Trophoblast cell (in vitro differentiated cells and primary cell): ENCODE data around the gene CSF2RB.

Experiments
- DNase-seq, 2 donors: peaks; one replicate each; pipeline ENCODE4 v3.0.0-alpha.2; 2016
- H2AFZ ChIP-seq: 2 replicates; pipeline ENCODE4 v1.6.1; 2013; ENCODE audit warnings: low read length, moderate library complexity, mild to moderate bottlenecking; ENCODE audit not compliant: insufficient read depth, poor library complexity
- H2AK5ac ChIP-seq: 2 replicates; pipeline ENCODE4 v1.6.1; 2013; ENCODE audit warnings: mild to moderate bottlenecking, low read length
- H2BK120ac ChIP-seq: 2 replicates; pipeline ENCODE4 v1.6.1; 2013; ENCODE audit warnings: low read length, mild to moderate bottlenecking, moderate library complexity; ENCODE audit not compliant: insufficient read depth, poor library complexity
- H2BK12ac ChIP-seq: 2 replicates; pipeline ENCODE4 v1.6.1; 2013; ENCODE audit warnings: mild to moderate bottlenecking, low read length, moderate library complexity
- H2BK5ac ChIP-seq: 2 replicates; pipeline ENCODE4 v1.6.1; 2013; ENCODE audit warnings: low read length, low read depth, moderate library complexity, mild to moderate bottlenecking; ENCODE audit not compliant: poor library complexity
- H3K14ac ChIP-seq: 2 replicates; pipeline ENCODE4 v1.6.1; 2013; ENCODE audit warnings: mild to moderate bottlenecking, low read length
- H3K18ac ChIP-seq: 2 replicates; pipeline ENCODE4 v1.6.1; 2013; ENCODE audit warnings: mild to moderate bottlenecking, low read length
- H3K23ac ChIP-seq: 2 replicates; pipeline ENCODE4 v1.6.1; 2013; ENCODE audit warnings: low read length
- H3K27ac ChIP-seq: 2 replicates; pipeline ENCODE4 v1.5.1; 2013; ENCODE audit warnings: low read depth, mild to moderate bottlenecking, inconsistent platforms, low read length, moderate library complexity
- H3K27me3 ChIP-seq: 2 replicates; pipeline ENCODE4 v1.6.1; 2013; ENCODE audit warnings: inconsistent platforms, mild to moderate bottlenecking, low read length, moderate library complexity; ENCODE audit not compliant: insufficient read depth
- H3K36me3 ChIP-seq, 2 experiments: 1 replicate in 1 of 2; 2 replicates in 1 of 2; pipeline ENCODE4 v1.6.1; 2013; ENCODE audit warnings: low read length in 2 of 2, mild to moderate bottlenecking in 2 of 2, moderate library complexity in 1 of 2; ENCODE audit not compliant: insufficient read depth in 2 of 2, control insufficient read depth in 1 of 2
- H3K4ac ChIP-seq: 2 replicates; pipeline ENCODE4 v1.6.1; 2013; ENCODE audit warnings: low read depth, mild to moderate bottlenecking, low read length, moderate library complexity
- H3K4me1 ChIP-seq, 2 experiments: 1 replicate in 1 of 2; 2 replicates in 1 of 2; pipeline ENCODE4 v1.6.1; 2013; ENCODE audit warnings: low read length in 2 of 2, mild to moderate bottlenecking in 2 of 2, moderate library complexity in 1 of 2; ENCODE audit not compliant: insufficient read depth in 2 of 2, control insufficient read depth in 1 of 2
- H3K4me2 ChIP-seq: 2 replicates; pipeline ENCODE4 v1.6.1; 2013; ENCODE audit warnings: inconsistent platforms, mild to moderate bottlenecking, low read length, moderate library complexity
- H3K4me3 ChIP-seq: 2 replicates; pipeline ENCODE4 v1.5.1; 2013; ENCODE audit warnings: mild to moderate bottlenecking, low read depth, low read length, inconsistent platforms
- H3K79me1 ChIP-seq: one replicate; pipeline ENCODE4 v1.6.1; 2013; ENCODE audit warnings: low read length
- H3K79me2 ChIP-seq: 2 replicates; pipeline ENCODE4 v1.6.1; 2013; ENCODE audit warnings: low read length, mild to moderate bottlenecking; ENCODE audit not compliant: control insufficient read depth, insufficient read depth, poor library complexity
- H3K9ac ChIP-seq: 2 replicates; pipeline ENCODE4 v1.6.1; 2013; ENCODE audit warnings: mild to moderate bottlenecking, low read length
- H3K9me3 ChIP-seq: 2 replicates; pipeline ENCODE4 v1.6.1; 2013; ENCODE audit warnings: low read depth, mild to moderate bottlenecking, control low read depth, inconsistent platforms, low read length; ENCODE audit not compliant: insufficient read depth
- H4K12ac ChIP-seq: 2 replicates; pipeline ENCODE4 v1.6.1; 2013; ENCODE audit warnings: low read depth, mild to moderate bottlenecking, low read length, moderate library complexity
- H4K8ac ChIP-seq: 2 replicates; pipeline ENCODE4 v1.6.1; 2013; ENCODE audit warnings: low read depth, mild to moderate bottlenecking, low read length, moderate library complexity
- H4K91ac ChIP-seq: one replicate; pipeline ENCODE4 v1.6.1; 2013; ENCODE audit warnings: low read depth, mild to moderate bottlenecking, low read length, moderate library complexity
- WGBS: extraction: QIAGEN DNeasy Blood & Tissue Kit; methylation state at CpG from one replicate; pipeline ENCODE4 v1.1.7; 2013; ENCODE audit warnings: missing lambda C conversion rate; ENCODE audit not compliant: insufficient read length, insufficient coverage; ENCODE audit errors: extremely low coverage; 5-methylcytosine and 5-hydroxymethylcytosine counted together

CSF2RB gene

DNA sequence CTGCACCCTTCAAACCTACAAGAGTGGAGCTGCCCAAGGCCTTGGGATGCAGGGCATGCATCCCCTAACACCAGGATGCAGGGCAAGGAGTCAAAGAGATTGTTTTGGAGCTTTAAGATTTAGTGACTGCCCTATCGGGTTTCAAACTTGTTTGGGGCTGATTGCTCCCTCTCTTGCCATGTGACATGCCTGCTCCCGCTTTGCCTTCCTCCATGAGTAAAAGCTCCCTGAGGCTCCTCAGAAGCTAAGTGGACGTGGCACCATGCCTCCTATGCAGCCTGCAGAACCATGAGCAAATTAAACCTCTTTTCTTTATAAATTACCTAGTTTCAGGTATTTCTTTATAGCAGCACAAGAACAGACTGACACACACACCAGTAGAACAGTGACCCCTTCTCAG is 15.8 kb upstream of the CSF2RB start:
- Histone ChIP-seq H2BK5ac (no peak overlapping the region), H4K8ac (no peak overlapping the region), H3K9me3 (peaks cover 9% of the 10 kb centered on the region), H3K4me1 (peaks cover 4 to 7% of the 10 kb centered on the region in 2 experiments), H2BK12ac (no peak overlapping the region), H3K23ac (no peak overlapping the region), H3K4ac (no peak overlapping the region), H3K27ac (no peak overlapping the region), H3K27me3 (no peaks in the 10 kb centered on the region), H3K18ac (no peak overlapping the region), H4K12ac (no peak overlapping the region), H3K14ac (no peak overlapping the region), H3K79me2 (no peaks in the 10 kb centered on the region), H2BK120ac (no peak overlapping the region), H4K91ac (no peak overlapping the region), H2AK5ac (no peak overlapping the region), H3K36me3 (no peaks in the 10 kb centered on the region), H3K79me1 (no peaks in the 10 kb centered on the region), H3K4me3 (no peak overlapping the region), H3K4me2 (no peak overlapping the region), H3K9ac (no peak overlapping the region), H2AFZ (no peak overlapping the region)
- WGBS: no CpG with 5 or more reads among the region's 3 CpGs
- DNase-seq: no peak

DNA sequence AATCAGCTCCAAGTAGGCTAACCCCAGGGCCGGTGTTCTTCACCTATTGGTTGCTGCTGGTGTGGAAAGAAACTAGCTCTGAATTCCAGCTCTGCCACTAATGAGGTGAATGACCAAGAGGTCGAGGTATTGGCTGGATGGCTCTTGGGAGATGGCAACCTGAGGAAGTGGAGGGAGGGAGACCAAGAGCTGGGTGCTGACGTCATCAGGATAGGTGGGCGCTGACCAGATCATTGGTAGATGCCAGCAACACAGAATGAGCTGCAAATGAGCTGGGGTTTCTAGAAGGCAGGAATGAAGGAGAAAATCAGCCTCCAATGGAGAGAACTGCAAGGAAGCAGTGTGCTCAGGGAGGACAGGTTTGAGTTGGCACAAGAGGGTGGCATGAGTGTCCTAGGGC is 14.7 kb upstream of the CSF2RB start:
- no peak overlapping the region for H3K27ac ChIP-seq
- H2AFZ ChIP-seq: no peak overlapping the region
- no peak overlapping the region for H3K14ac ChIP-seq
- no peak overlapping the region for H4K8ac ChIP-seq
- no peak overlapping the region for H2BK120ac ChIP-seq
- H3K36me3 ChIP-seq: no peaks in the 10 kb centered on the region
- H3K4me2 ChIP-seq: no peak overlapping the region
- DNase-seq: no peak
- H3K18ac ChIP-seq: no peak overlapping the region
- no CpG with 5 or more reads among the region's 4 CpGs for WGBS
- H3K27me3 ChIP-seq: no peaks in the 10 kb centered on the region
- H3K23ac ChIP-seq: no peak overlapping the region
- no peak overlapping the region for H2AK5ac ChIP-seq
- no peaks in the 10 kb centered on the region for H3K79me1 ChIP-seq
- peaks cover 2 to 4% of the 10 kb centered on the region in 2 experiments for H3K4me1 ChIP-seq
- no peak overlapping the region for H3K4ac ChIP-seq
- no peak overlapping the region for H4K12ac ChIP-seq
- H3K9ac ChIP-seq: no peak overlapping the region
- no peak overlapping the region for H2BK12ac ChIP-seq
- H3K79me2 ChIP-seq: no peaks in the 10 kb centered on the region
- H3K9me3 ChIP-seq: peaks cover 9% of the 10 kb centered on the region
- H3K4me3 ChIP-seq: no peak overlapping the region
- no peak overlapping the region for H2BK5ac ChIP-seq
- H4K91ac ChIP-seq: no peak overlapping the region

DNA sequence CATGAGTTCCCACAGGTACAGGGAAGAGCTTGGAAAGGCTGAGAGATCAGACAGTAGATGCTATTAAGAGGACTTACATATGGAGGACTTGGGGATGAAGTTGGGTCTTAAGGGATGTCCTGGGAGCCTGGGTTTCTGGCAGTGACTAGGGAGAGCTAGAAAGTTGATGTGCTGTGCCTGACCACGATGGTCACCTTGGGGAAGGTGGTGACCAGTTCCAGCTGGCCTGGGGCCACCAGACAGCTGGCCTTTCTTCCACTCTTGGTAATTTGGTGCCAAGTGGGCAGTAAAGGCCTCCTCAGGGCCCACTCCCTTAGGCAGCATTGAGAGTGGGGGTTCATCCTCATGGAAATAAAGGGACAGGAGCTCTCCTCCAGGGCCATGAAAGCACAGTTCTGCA is 13.9 kb upstream of the CSF2RB start:
- H2BK5ac ChIP-seq: no peak overlapping the region
- no CpG with 5 or more reads among the region's 1 CpG for WGBS
- no peak overlapping the region for H3K27ac ChIP-seq
- no peak overlapping the region for H2AK5ac ChIP-seq
- no peak overlapping the region for H3K18ac ChIP-seq
- no peak overlapping the region for H3K4me2 ChIP-seq
- peaks cover 4 to 7% of the 10 kb centered on the region in 2 experiments for H3K4me1 ChIP-seq
- no peak overlapping the region for H2AFZ ChIP-seq
- no peak overlapping the region for H4K8ac ChIP-seq
- H4K12ac ChIP-seq: no peak overlapping the region
- H3K36me3 ChIP-seq: no peaks in the 10 kb centered on the region
- no peak overlapping the region for H2BK120ac ChIP-seq
- no peak overlapping the region for H3K4ac ChIP-seq
- no peak overlapping the region for H3K14ac ChIP-seq
- DNase-seq: no peak
- H3K27me3 ChIP-seq: no peaks in the 10 kb centered on the region
- no peak overlapping the region for H4K91ac ChIP-seq
- H3K23ac ChIP-seq: no peak overlapping the region
- no peaks in the 10 kb centered on the region for H3K79me1 ChIP-seq
- no peaks in the 10 kb centered on the region for H3K79me2 ChIP-seq
- H3K9ac ChIP-seq: no peak overlapping the region
- no peak overlapping the region for H2BK12ac ChIP-seq
- H3K4me3 ChIP-seq: no peak overlapping the region
- peaks cover 9% of the 10 kb centered on the region for H3K9me3 ChIP-seq

DNA sequence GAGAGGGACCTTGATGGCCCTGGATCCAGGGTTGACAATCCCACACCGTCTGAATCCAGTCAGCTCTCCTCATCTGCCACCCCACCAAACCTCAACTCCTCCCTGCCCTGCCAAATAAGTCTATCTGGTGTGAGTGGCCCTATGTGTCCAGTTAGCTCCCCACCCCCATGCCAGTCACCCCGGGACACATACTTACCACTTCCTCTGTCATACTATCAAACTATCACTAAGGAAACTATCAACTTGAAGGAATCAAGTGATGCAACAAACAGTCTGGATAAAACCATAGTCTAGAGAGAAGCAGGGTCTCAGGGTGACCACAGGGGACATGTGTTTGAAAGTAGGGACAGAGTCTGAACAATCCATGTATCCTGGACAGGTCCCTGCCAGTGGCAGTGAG is 13.2 kb upstream of the CSF2RB start:
- Histone ChIP-seq H3K4ac (no peak overlapping the region), H3K36me3 (no peaks in the 10 kb centered on the region), H2BK5ac (no peak overlapping the region), H3K27ac (no peak overlapping the region), H2BK120ac (no peak overlapping the region), H3K4me2 (no peak overlapping the region), H3K9me3 (peaks cover 9% of the 10 kb centered on the region), H3K79me1 (no peaks in the 10 kb centered on the region), H2BK12ac (no peak overlapping the region), H4K91ac (no peak overlapping the region), H3K23ac (no peak overlapping the region), H2AK5ac (no peak overlapping the region), H3K27me3 (no peaks in the 10 kb centered on the region), H4K8ac (no peak overlapping the region), H3K4me3 (no peak overlapping the region), H3K9ac (no peak overlapping the region), H3K4me1 (peaks cover 4 to 7% of the 10 kb centered on the region in 2 experiments), H3K14ac (no peak overlapping the region), H3K18ac (no peak overlapping the region), H3K79me2 (no peaks in the 10 kb centered on the region), H4K12ac (no peak overlapping the region), H2AFZ (no peak overlapping the region)
- DNase-seq: no peak
- no CpG with 5 or more reads among the region's 2 CpGs for WGBS
